A549 (cell line): ENCODE measurements around the gene CDH4. TPM values are rescaled to one million over a fixed set of nuclear protein-coding genes. Genes with fewer than 3 reads are reported as not detected.

Experiments used
- ATAC-seq, 2 experiments: fragments of 200-7000 bp in 1 of 2; fragments of >200 bp in 1 of 2; cut with Nextera tagmentation in 1 of 2; cut with Tn5 transposase in 1 of 2; 3 replicates each; pipeline versions ENCODE4 v1.8.0 to v1.9.1; 2018 to 2020; ENCODE audit warnings: mild to moderate bottlenecking in 1 of 2, moderate library complexity in 1 of 2
- CTCF ChIA-PET: fragments of 300-600 bp; sonication (Branson Sonifier 250); formaldehyde crosslinking; extraction: SDS; loops from one replicate; lab custom pipeline; 2021; ENCODE audit warnings: antibody characterized with exemption, inconsistent platforms; lab: Yijun Ruan, JAX
- POLR2A ChIA-PET: fragments of 350-600 bp; formaldehyde crosslinking; extraction: SDS; loops from one replicate; lab custom pipeline; 2021; ENCODE audit warnings: antibody characterized with exemption, inconsistent platforms; lab: Yijun Ruan, JAX
- DNase-seq, 2 experiments: peaks; one replicate each; pipeline versions ENCODE4 v3.0.0 to v3.0.0-alpha.2; 2011 to 2016; ENCODE audit warnings: low read depth in 1 of 2, low spot score in 1 of 2
- FAIRE-seq: peaks from 2 replicates; lab custom pipeline; 2011; peaks lifted over from hg19 to GRCh38; lab: Jason Lieb, UNC
- H3K27ac ChIP-seq, 2 experiments: fragments of >200 bp; sonication (Bioruptor Twin); formaldehyde crosslinking; 3 replicates each; pipeline ENCODE4 v1.5.1; 2016 to 2017
- H3K4me1 ChIP-seq: fragments of >200 bp; sonication (Bioruptor Twin); formaldehyde crosslinking; 3 replicates; pipeline ENCODE4 v1.6.1; 2016
- H3K4me2 ChIP-seq: fragments of >200 bp; sonication (Bioruptor Twin); formaldehyde crosslinking; 3 replicates; pipeline ENCODE4 v1.6.1; 2016
- H3K4me3 ChIP-seq: fragments of >200 bp; sonication (Bioruptor Twin); formaldehyde crosslinking; 3 replicates; pipeline ENCODE4 v1.5.1; 2016
- H3K9me3 ChIP-seq: fragments of >200 bp; sonication (Bioruptor Twin); formaldehyde crosslinking; 3 replicates; pipeline ENCODE4 v1.6.1; 2016
- BCL3 ChIP-seq: fragments of >200 bp; sonication (Bioruptor Twin); formaldehyde crosslinking; IDR thresholded peaks from 3 replicates; pipeline ENCODE4 v1.6.1; 2016
- CBX2 ChIP-seq: fragments of 200-600 bp; sonication (generic); IDR thresholded peaks from 2 replicates; pipeline ENCODE4 v1.6.1; 2016; ENCODE audit warnings: low read depth, mild to moderate bottlenecking, borderline replicate concordance
- CEBPB ChIP-seq, 2 experiments: fragments of >200 bp in 1 of 2; sonication (Bioruptor Twin) in 1 of 2; formaldehyde crosslinking in 1 of 2; IDR thresholded peaks; 2 replicates each; pipeline ENCODE4 v1.6.1; 2012 to 2016
- CTCF ChIP-seq: fragments of >200 bp; sonication (Bioruptor Twin); formaldehyde crosslinking; IDR thresholded peaks from 3 replicates; pipeline ENCODE4 v1.5.1; 2016
- EHF ChIP-seq: fragments of 250-450 bp; sonication (Bioruptor Pico); IDR thresholded peaks from 2 replicates; pipeline ENCODE4 v1.5.0; 2020; ENCODE audit warnings: mild to moderate bottlenecking
- EHMT2 ChIP-seq: fragments of 200-600 bp; sonication (generic); IDR thresholded peaks from 2 replicates; pipeline ENCODE4 v1.6.1; 2016; ENCODE audit warnings: antibody characterized with exemption, low read depth, mild to moderate bottlenecking, moderate library complexity
- EP300 ChIP-seq, 2 experiments: fragments of >200 bp; sonication (Bioruptor Twin); formaldehyde crosslinking; IDR thresholded peaks; 2 replicates in 1 of 2; 3 replicates in 1 of 2; pipeline ENCODE4 v1.6.1; 2016 to 2017
- ESRRA ChIP-seq: fragments of 150-350 bp; IDR thresholded peaks from 2 replicates; pipeline ENCODE4 v1.6.1; 2014; ENCODE audit warnings: mild to moderate bottlenecking, low read length, borderline replicate concordance
- HEYL ChIP-seq: fragments of 250-450 bp; sonication (Bioruptor Pico); IDR thresholded peaks from 2 replicates; pipeline ENCODE4 v1.8.0; 2021; ENCODE audit warnings: mild to moderate bottlenecking, moderate library complexity
- HMGXB4 ChIP-seq: fragments of 250-450 bp; sonication (Bioruptor Pico); IDR thresholded peaks from 2 replicates; pipeline ENCODE4 v1.5.0; 2021; ENCODE audit warnings: mild to moderate bottlenecking, moderate library complexity, borderline replicate concordance
- HOXA7 ChIP-seq: fragments of 250-450 bp; sonication (Bioruptor Pico); IDR thresholded peaks from 2 replicates; pipeline ENCODE4 v1.5.0; 2020; ENCODE audit warnings: mild to moderate bottlenecking, moderate library complexity
- JUN ChIP-seq, 2 experiments: fragments of >200 bp; sonication (Bioruptor Twin); formaldehyde crosslinking; IDR thresholded peaks; 2 replicates in 1 of 2; 3 replicates in 1 of 2; pipeline ENCODE4 v1.6.1; 2016 to 2017
- MAX ChIP-seq: IDR thresholded peaks from 2 replicates; pipeline ENCODE4 v1.6.1; 2012
- MAZ ChIP-seq: fragments of 150-350 bp; IDR thresholded peaks from 2 replicates; pipeline ENCODE4 v1.6.1; 2014; ENCODE audit warnings: antibody characterized with exemption, low read depth, low read length, borderline replicate concordance
- PBX3 ChIP-seq: IDR thresholded peaks from 2 replicates; pipeline ENCODE4 v1.6.1; 2012
- RAD21 ChIP-seq, 2 experiments: fragments of >200 bp in 1 of 2; sonication (Bioruptor Twin) in 1 of 2; formaldehyde crosslinking in 1 of 2; IDR thresholded peaks in 1 of 2; conservative IDR thresholded peaks in 1 of 2; 2 replicates in 1 of 2; 3 replicates in 1 of 2; pipeline ENCODE4 v1.6.1; 2012 to 2018; ENCODE audit warnings: inconsistent platforms in 1 of 2
- RCOR1 ChIP-seq: fragments of 150-350 bp; IDR thresholded peaks from 2 replicates; pipeline ENCODE4 v1.6.1; 2014; ENCODE audit warnings: antibody characterized with exemption, low read length, low read depth
- RNF2 ChIP-seq: fragments of 200-600 bp; sonication (generic); IDR thresholded peaks from 2 replicates; pipeline ENCODE4 v1.6.1; 2016; ENCODE audit warnings: low read depth, mild to moderate bottlenecking, antibody characterized with exemption, moderate library complexity, borderline replicate concordance
- SMC3 ChIP-seq: fragments of >200 bp; sonication (Bioruptor Twin); formaldehyde crosslinking; IDR thresholded peaks from 3 replicates; pipeline ENCODE4 v1.6.1; 2018; ENCODE audit warnings: inconsistent platforms
- SREBF2 ChIP-seq: fragments of 450-650 bp; IDR thresholded peaks from 2 replicates; pipeline ENCODE4 v1.6.1; 2014; ENCODE audit warnings: mild to moderate bottlenecking, moderate library complexity
- TFCP2L1 ChIP-seq: fragments of 250-450 bp; sonication (Bioruptor Pico); IDR thresholded peaks from 2 replicates; pipeline ENCODE4 v1.5.0; 2021; ENCODE audit warnings: mild to moderate bottlenecking
- ZC3H11A ChIP-seq: fragments of 450-650 bp; IDR thresholded peaks from 2 replicates; pipeline ENCODE4 v1.6.1; 2014; ENCODE audit warnings: antibody characterized with exemption, mild to moderate bottlenecking
- ZSCAN20 ChIP-seq: fragments of 250-450 bp; sonication (Bioruptor Pico); IDR thresholded peaks from 2 replicates; pipeline ENCODE4 v1.8.0; 2022; ENCODE audit warnings: mild to moderate bottlenecking, moderate library complexity
- WGBS: methylation state at CpG from one replicate; pipeline ENCODE4 v1.1.6; 2017; ENCODE audit errors: missing lambda C conversion rate; 5-methylcytosine and 5-hydroxymethylcytosine counted together
- polyA plus RNA-seq, 4 experiments: library from polyadenylated mRNA; depleted of rRNA in 3 of 4; stranded (reverse); fragments of >200 nt; fragmentation: RNase III in 1 of 4; extraction: RNeasy Plus Mini Kit Qiagen cat#74134 plus additional on column Dnase treatment in 1 of 4; gene quantifications; 2 replicates in 3 of 4; 3 replicates in 1 of 4; pipeline ENCODE4 v1.2.3, GENCODE V29; 2011 to 2017
- TF ChIP-seq, protein P1 (sequence below): fragments of 200-600 bp; sonication (generic); IDR thresholded peaks from 2 replicates; pipeline ENCODE4 v1.6.1; 2016; ENCODE audit warnings: antibody characterized with exemption, mild to moderate bottlenecking, moderate library complexity

The CDH4 gene
- polyA plus RNA-seq, 2 of the 4 experiments (the other 2 are of a cell fraction), result 3.4 to 10.3 TPM

DNA sequence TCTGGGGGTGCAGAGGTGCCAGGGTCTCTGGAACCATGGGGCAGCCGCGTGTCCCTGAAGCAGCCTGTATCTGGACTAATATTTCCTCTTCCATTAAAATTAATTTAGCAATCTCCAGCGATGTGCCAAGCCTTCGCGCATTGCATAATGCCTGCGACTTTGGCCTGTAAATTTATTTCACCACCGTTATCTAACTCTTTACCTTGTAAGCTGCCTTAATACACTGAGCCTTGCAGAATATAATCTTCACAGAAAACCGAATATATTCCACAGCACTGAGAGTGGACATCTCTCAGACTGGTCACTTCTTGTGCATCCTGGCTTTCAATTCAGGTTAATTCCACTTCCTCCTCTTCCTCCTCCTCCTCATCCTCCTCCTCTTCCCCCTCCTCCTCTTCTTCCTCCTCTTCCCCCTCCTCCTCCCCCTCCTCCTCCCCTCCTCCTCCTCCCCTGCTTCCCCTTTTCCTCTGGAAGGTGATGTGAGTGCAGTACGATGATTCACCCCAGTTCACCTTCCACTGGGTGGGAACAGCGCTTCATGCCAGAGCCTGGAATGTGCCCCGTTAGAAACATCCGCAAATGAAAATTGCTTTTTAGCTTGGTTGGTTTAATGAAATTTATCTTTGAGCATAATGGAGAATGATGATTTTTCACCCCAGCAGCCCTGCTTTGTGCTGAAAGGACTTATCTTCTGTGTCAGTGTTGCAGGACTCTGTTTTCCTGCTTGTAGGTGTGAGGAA, 101.4 kb downstream of the CDH4 start (continued):
- no peak for TF ChIP-seq BCL3

GRCh38 chr20:61354001-61354390, 101.9 kb downstream of the CDH4 start:
- ChIA-PET CTCF (no interaction called here), POLR2A (no interaction called here)
- Histone ChIP-seq H3K27ac (peak overlapping the region in 1 of 2 experiments; percentile 71; a peak in 2 of 6 replicates), H3K9me3 (no peaks in the 10 kb centered on the region), H3K4me1 (peaks cover 10% of the 10 kb centered on the region; the same call in 2 of the 3 replicates), H3K4me3 (no peak overlapping the region), H3K4me2 (0 out of 3 replicates have a peak overlapping the region, but pooled peaks have one; percentile 28)
- FAIRE-seq (no peak), ATAC-seq (no peak), DNase-seq (no peak)
- 84% methylated on average over 18 of the region's 18 CpGs for WGBS
- no peak for TF ChIP-seq CTCF
- TF ChIP-seq ESRRA, result no peak
- TF ChIP-seq HMGXB4 (CRISPR knock-in tag), result no peak
- TF ChIP-seq HEYL, result no peak
- TF ChIP-seq EHMT2, result no peak
- TF ChIP-seq EP300 (IDR thresholded peaks at IDR 0.05), result no peak
- no peak for TF ChIP-seq MAZ
- TF ChIP-seq SREBF2, result no peak
- TF ChIP-seq MAX, result no peak
- no peak for TF ChIP-seq JUN (IDR thresholded peaks at IDR 0.05)
- TF ChIP-seq RCOR1, result no peak
- TF ChIP-seq TFCP2L1 (CRISPR knock-in tag), result no peak
- TF ChIP-seq RNF2, result no peak
- no peak for TF ChIP-seq PBX3
- TF ChIP-seq, all 56 proteins: peak for 0

DNA sequence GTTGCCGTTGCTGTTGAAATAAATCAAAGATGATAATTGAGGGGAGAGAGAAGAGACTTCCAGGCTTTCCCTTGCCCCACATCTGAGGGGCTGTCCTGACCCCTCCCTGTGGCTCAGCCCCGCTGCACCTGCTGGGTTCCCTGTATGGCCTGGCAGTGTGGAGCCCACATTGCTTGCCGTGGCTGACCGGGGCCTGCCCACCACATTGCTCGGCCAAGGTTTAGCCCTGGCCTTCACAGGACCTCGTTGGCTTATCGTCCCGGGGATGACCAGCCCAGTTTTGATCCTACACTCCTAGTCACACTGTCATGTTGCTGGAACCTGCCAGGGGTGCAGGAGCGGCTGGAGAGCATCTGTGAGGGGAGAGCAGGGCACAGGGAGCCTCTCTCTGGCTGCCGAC, 102.4 kb downstream of the CDH4 start:
- H3K4me3 ChIP-seq, result no peak overlapping the region
- H3K4me1 ChIP-seq, result peaks cover 10% of the 10 kb centered on the region; the same call in 2 of the 3 replicates
- ChIA-PET POLR2A (no interaction called here), CTCF (no interaction called here)
- 85% methylated on average over 9 of the region's 10 CpGs for WGBS
- H3K9me3 ChIP-seq, result no peaks in the 10 kb centered on the region
- no peak overlapping the region for H3K27ac ChIP-seq
- no peak overlapping the region for H3K4me2 ChIP-seq
- FAIRE-seq (no peak), ATAC-seq (no peak), DNase-seq (no peak)
- TF ChIP-seq, protein P1, sequence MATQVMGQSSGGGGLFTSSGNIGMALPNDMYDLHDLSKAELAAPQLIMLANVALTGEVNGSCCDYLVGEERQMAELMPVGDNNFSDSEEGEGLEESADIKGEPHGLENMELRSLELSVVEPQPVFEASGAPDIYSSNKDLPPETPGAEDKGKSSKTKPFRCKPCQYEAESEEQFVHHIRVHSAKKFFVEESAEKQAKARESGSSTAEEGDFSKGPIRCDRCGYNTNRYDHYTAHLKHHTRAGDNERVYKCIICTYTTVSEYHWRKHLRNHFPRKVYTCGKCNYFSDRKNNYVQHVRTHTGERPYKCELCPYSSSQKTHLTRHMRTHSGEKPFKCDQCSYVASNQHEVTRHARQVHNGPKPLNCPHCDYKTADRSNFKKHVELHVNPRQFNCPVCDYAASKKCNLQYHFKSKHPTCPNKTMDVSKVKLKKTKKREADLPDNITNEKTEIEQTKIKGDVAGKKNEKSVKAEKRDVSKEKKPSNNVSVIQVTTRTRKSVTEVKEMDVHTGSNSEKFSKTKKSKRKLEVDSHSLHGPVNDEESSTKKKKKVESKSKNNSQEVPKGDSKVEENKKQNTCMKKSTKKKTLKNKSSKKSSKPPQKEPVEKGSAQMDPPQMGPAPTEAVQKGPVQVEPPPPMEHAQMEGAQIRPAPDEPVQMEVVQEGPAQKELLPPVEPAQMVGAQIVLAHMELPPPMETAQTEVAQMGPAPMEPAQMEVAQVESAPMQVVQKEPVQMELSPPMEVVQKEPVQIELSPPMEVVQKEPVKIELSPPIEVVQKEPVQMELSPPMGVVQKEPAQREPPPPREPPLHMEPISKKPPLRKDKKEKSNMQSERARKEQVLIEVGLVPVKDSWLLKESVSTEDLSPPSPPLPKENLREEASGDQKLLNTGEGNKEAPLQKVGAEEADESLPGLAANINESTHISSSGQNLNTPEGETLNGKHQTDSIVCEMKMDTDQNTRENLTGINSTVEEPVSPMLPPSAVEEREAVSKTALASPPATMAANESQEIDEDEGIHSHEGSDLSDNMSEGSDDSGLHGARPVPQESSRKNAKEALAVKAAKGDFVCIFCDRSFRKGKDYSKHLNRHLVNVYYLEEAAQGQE, result no peak
- no peak for TF ChIP-seq EHF
- no peak for TF ChIP-seq MAX
- TF ChIP-seq EP300 (IDR thresholded peaks at IDR 0.05), result no peak
- no peak for TF ChIP-seq RAD21 (conservative IDR thresholded peaks at IDR 0.05 in 1 of 2, IDR thresholded peaks at IDR 0.05 in 1 of 2)
- TF ChIP-seq ZSCAN20 (CRISPR knock-in tag), result no peak
- no peak for TF ChIP-seq SMC3
- TF ChIP-seq CBX2, result no peak
- TF ChIP-seq HOXA7, result no peak
- TF ChIP-seq CEBPB (IDR thresholded peaks at IDR 0.05), result no peak
- no peak for TF ChIP-seq ZC3H11A
